B cell (primary cell): ENCODE results near the gene KSR1. TPM values are rescaled to one million over a fixed set of nuclear protein-coding genes. Genes with fewer than 3 reads are reported as not detected.

ENCODE experiments used
- ATAC-seq: fragments of 200-7000 bp; cut with Tn5 transposase; one replicate; pipeline ENCODE4 v1.10.0; 2021; ENCODE audit warnings: low read depth, mild to moderate bottlenecking, moderate number of reproducible peaks, moderate library complexity
- CTCF ChIA-PET: fragments of 350-600 bp; sonication (Branson Sonifier 250); formaldehyde crosslinking; loops from one replicate; lab custom pipeline; 2021; ENCODE audit warnings: antibody characterized with exemption, inconsistent platforms; lab: Charles Lee
- POLR2A ChIA-PET: fragments of 350-600 bp; sonication (Branson Sonifier 250); formaldehyde crosslinking; loops from one replicate; lab custom pipeline; 2021; ENCODE audit warnings: antibody characterized with exemption; lab: Charles Lee
- DNase-seq: peaks from one replicate; pipeline ENCODE4 v3.0.0; 2013
- H2AFZ ChIP-seq: 2 replicates; pipeline ENCODE4 v1.6.1; 2012; ENCODE audit warnings: mild to moderate bottlenecking, low read depth, low read length; ENCODE audit not compliant: insufficient read depth, poor library complexity, severe bottlenecking
- H3K27ac ChIP-seq, 2 donors: 1 replicate in 1 of 2; 2 replicates in 1 of 2; pipeline ENCODE4 v1.5.1; 2012 to 2013; ENCODE audit warnings: low read length in 2 of 2, mild to moderate bottlenecking in 2 of 2, moderate library complexity in 1 of 2
- H3K27me3 ChIP-seq, 4 experiments: fragments of 200-600 bp in 1 of 4; sonication (generic) in 1 of 4; replicated peaks in 1 of 4; 1 replicate in 2 of 4; 2 replicates in 2 of 4; pipeline versions ENCODE4 v1.6.1 to v1.7.0; 2013 to 2016; ENCODE audit warnings: low read length in 3 of 4, mild to moderate bottlenecking in 2 of 4, mixed read lengths in 1 of 4, moderate library complexity in 1 of 4; ENCODE audit not compliant: insufficient read depth in 4 of 4, control insufficient read depth in 3 of 4; ENCODE audit errors: control extremely low read depth in 1 of 4
- H3K36me3 ChIP-seq, 2 experiments: replicated peaks in 1 of 2; 1 replicate in 1 of 2; 2 replicates in 1 of 2; pipeline versions ENCODE4 v1.6.1 to v1.7.1; 2013; ENCODE audit warnings: low read length in 1 of 2; ENCODE audit not compliant: insufficient read depth in 2 of 2, control insufficient read depth in 1 of 2; ENCODE audit errors: control extremely low read depth in 1 of 2, extremely low read depth in 1 of 2
- H3K4me1 ChIP-seq, 2 donors: fragments of 200-600 bp in 1 of 2; sonication (generic) in 1 of 2; 1 replicate in 1 of 2; 2 replicates in 1 of 2; pipeline versions ENCODE4 v1.5.1 to v1.6.1; 2013 to 2017; ENCODE audit warnings: low read length in 2 of 2; ENCODE audit not compliant: control insufficient read depth in 2 of 2, insufficient read depth in 2 of 2
- H3K4me2 ChIP-seq: replicated peaks from 2 replicates; pipeline ENCODE3; 2012; ENCODE audit warnings: mild to moderate bottlenecking, low read depth, low read length; ENCODE audit not compliant: poor library complexity, severe bottlenecking
- H3K4me3 ChIP-seq, 5 experiments: fragments of 200-600 bp in 1 of 5; sonication (generic) in 1 of 5; 1 replicate in 3 of 5; 2 replicates in 2 of 5; pipeline versions ENCODE4 v1.5.1 to v1.7.0; 2011 to 2016; ENCODE audit warnings: low read length in 4 of 5, mild to moderate bottlenecking in 4 of 5, low read depth in 2 of 5, control low read depth in 1 of 5, moderate library complexity in 1 of 5; ENCODE audit not compliant: insufficient read depth in 1 of 5; ENCODE audit errors: control extremely low read depth in 1 of 5, extremely low read depth in 1 of 5
- H3K79me2 ChIP-seq: fragments of 200-600 bp; sonication (generic); one replicate; pipeline ENCODE4 v1.6.0; 2016; ENCODE audit warnings: low read length; ENCODE audit not compliant: control insufficient read depth, insufficient read depth
- H3K9ac ChIP-seq: fragments of 200-600 bp; sonication (generic); 2 replicates; pipeline ENCODE4 v1.6.1; 2017; ENCODE audit warnings: mild to moderate bottlenecking, low read length, moderate library complexity
- H3K9me3 ChIP-seq, 3 donors: one replicate each; pipeline versions ENCODE4 v1.6.1 to v1.7.1; 2013; ENCODE audit warnings: low read length in 2 of 3; ENCODE audit not compliant: control insufficient read depth in 2 of 3, insufficient read depth in 1 of 3; ENCODE audit errors: control extremely low read depth in 1 of 3
- H4K20me1 ChIP-seq: 2 replicates; pipeline ENCODE4 v1.6.0; 2012; ENCODE audit warnings: mild to moderate bottlenecking, low read length; ENCODE audit not compliant: insufficient read depth, control insufficient read depth, poor library complexity, severe bottlenecking
- H3K27ac Mint-ChIP-seq: one replicate; pipeline ENCODE4 v1.8.0; 2021; ENCODE audit warnings: mixed read lengths
- H3K27me3 Mint-ChIP-seq: one replicate; pipeline ENCODE4 v1.8.0; 2021; ENCODE audit warnings: mixed read lengths
- H3K4me1 Mint-ChIP-seq: one replicate; pipeline ENCODE4 v1.8.0; 2021; ENCODE audit warnings: mixed read lengths
- H3K4me3 Mint-ChIP-seq: one replicate; pipeline ENCODE4 v1.8.0; 2021; ENCODE audit warnings: mixed read lengths
- H3K9me3 Mint-ChIP-seq: one replicate; pipeline ENCODE4 v1.8.0; 2022; ENCODE audit warnings: mixed read lengths; ENCODE audit not compliant: insufficient read depth
- EZH2 ChIP-seq: IDR thresholded peaks from 2 replicates; pipeline ENCODE4 v1.6.1; 2012; ENCODE audit warnings: borderline replicate concordance, low read depth, mild to moderate bottlenecking, moderate library complexity, low read length; ENCODE audit not compliant: insufficient read depth, poor library complexity, severe bottlenecking
- WGBS: methylation state at CpG from one replicate; pipeline ENCODE4 v1.1.5; 2013; ENCODE audit warnings: missing lambda C conversion rate; ENCODE audit not compliant: insufficient coverage; 5-methylcytosine and 5-hydroxymethylcytosine counted together
- intact Hi-C: fragments of 100-400 bp; cut with micrococcal nuclease; formaldehyde crosslinking; loops from one replicate; pipeline ENCODE4 v1.10.0; 2022
- polyA plus RNA-seq: library from polyadenylated mRNA; depleted of rRNA; stranded (reverse); fragments of >200 nt; gene quantifications from 2 replicates; pipeline ENCODE4 v1.2.3, GENCODE V29; 2012
- total RNA-seq, 2 donors: library from RNA; stranded (reverse); fragments of 120-200 nt in 1 of 2; gene quantifications; 1 replicate in 1 of 2; 2 replicates in 1 of 2; pipeline versions ENCODE4 v1.2.3 to v1.2.4, GENCODE V29; 2013 to 2022
- TF ChIP-seq, protein P1 (sequence below): fragments of 200-600 bp; IDR thresholded peaks from one replicate; pipeline ENCODE4 v1.8.0; 2022; ENCODE audit warnings: antibody characterized with exemption, mild to moderate bottlenecking

Gene KSR1
- total and polyA plus RNA-seq, 2 donors (not counting 1 experiment from before 2014, with no cell fraction given) = 27.5 to 85.6 TPM

GRCh38 chr17:27533874-27534815, 77.9 kb downstream of the KSR1 start:
- no peaks in the 10 kb centered on the region for H3K36me3 ChIP-seq

GRCh38 chr17:27535178-27535928, 79.1 kb downstream of the KSR1 start:
- Histone ChIP-seq H3K27ac (no peak overlapping the region), H3K79me2 (peaks cover 46% of the 10 kb centered on the region), H3K9ac (no peak overlapping the region), H2AFZ (no peak overlapping the region), H4K20me1 (peaks cover 25% of the 10 kb centered on the region), H3K27me3 (no peaks in the 10 kb centered on the region), H3K4me2 (no peak overlapping the region), H3K4me1 (peaks cover 10 to 13% of the 10 kb centered on the region in 2 donors), H3K36me3 (no peaks in the 10 kb centered on the region), H3K4me3 (no peak overlapping the region), H3K9me3 (no peaks in the 10 kb centered on the region)
- DNase-seq = no peak
- CTCF ChIA-PET = interaction anchor here (2.1 kb wide), 1 partner anchor 64 kb away, joined by 6 read pairs; no protein-coding TSS in a partner anchor
- no peak overlapping the region for H3K27ac Mint-ChIP-seq
- TF ChIP-seq EZH2 = no peak
- TF ChIP-seq, protein P1, sequence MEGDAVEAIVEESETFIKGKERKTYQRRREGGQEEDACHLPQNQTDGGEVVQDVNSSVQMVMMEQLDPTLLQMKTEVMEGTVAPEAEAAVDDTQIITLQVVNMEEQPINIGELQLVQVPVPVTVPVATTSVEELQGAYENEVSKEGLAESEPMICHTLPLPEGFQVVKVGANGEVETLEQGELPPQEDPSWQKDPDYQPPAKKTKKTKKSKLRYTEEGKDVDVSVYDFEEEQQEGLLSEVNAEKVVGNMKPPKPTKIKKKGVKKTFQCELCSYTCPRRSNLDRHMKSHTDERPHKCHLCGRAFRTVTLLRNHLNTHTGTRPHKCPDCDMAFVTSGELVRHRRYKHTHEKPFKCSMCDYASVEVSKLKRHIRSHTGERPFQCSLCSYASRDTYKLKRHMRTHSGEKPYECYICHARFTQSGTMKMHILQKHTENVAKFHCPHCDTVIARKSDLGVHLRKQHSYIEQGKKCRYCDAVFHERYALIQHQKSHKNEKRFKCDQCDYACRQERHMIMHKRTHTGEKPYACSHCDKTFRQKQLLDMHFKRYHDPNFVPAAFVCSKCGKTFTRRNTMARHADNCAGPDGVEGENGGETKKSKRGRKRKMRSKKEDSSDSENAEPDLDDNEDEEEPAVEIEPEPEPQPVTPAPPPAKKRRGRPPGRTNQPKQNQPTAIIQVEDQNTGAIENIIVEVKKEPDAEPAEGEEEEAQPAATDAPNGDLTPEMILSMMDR = no peak
- POLR2A ChIA-PET = no interaction called here
- H3K4me3 Mint-ChIP-seq = no peak overlapping the region
- H3K9me3 Mint-ChIP-seq = no peaks in the 10 kb centered on the region
- peaks cover 26% of the 10 kb centered on the region for H3K4me1 Mint-ChIP-seq
- intact Hi-C loops = no loop called here
- WGBS = 100% methylated on average over 5 of the region's 12 CpGs
- no peaks in the 10 kb centered on the region for H3K27me3 Mint-ChIP-seq
- ATAC-seq = no peak

More at GRCh38 chr17:27533874-27534815, 77.9 kb downstream of the KSR1 start:
- ATAC-seq (no peak), DNase-seq (no peak)
- H3K4me3 ChIP-seq = no peak overlapping the region
- no peaks in the 10 kb centered on the region for H3K9me3 ChIP-seq
- H3K79me2 ChIP-seq = peaks cover 46% of the 10 kb centered on the region
- TF ChIP-seq EZH2 = no peak
- H3K4me2 ChIP-seq = no peak overlapping the region
- intact Hi-C loops = no loop called here
- peaks cover 10 to 18% of the 10 kb centered on the region in 2 donors for H3K4me1 ChIP-seq
- peaks cover 25% of the 10 kb centered on the region for H4K20me1 ChIP-seq
- H3K27ac ChIP-seq = no peak overlapping the region
- H3K4me3 Mint-ChIP-seq = no peak overlapping the region
- H3K9ac ChIP-seq = no peak overlapping the region
- H3K27ac Mint-ChIP-seq = no peak overlapping the region
- POLR2A ChIA-PET = no interaction called here
- no peak overlapping the region for H2AFZ ChIP-seq
- CTCF ChIA-PET = interaction anchor here (2.1 kb wide), 1 partner anchor 66 kb away, joined by 6 read pairs; no protein-coding TSS in a partner anchor
- 98% methylated on average over 10 of the region's 14 CpGs for WGBS
- H3K9me3 Mint-ChIP-seq = no peaks in the 10 kb centered on the region
- H3K27me3 ChIP-seq = no peaks in the 10 kb centered on the region
- H3K4me1 Mint-ChIP-seq = peaks cover 34% of the 10 kb centered on the region
- no peaks in the 10 kb centered on the region for H3K27me3 Mint-ChIP-seq
